Thoracic aorta (tissue), 2 donors: ENCODE data around the gene PMEPA1. TPM values are rescaled to one million over a fixed set of nuclear protein-coding genes. Genes with fewer than 3 reads are reported as not detected.

ENCODE experiments used
- ATAC-seq: fragments of 150-250 bp; one replicate; pipeline ENCODE4 v1.8.0; 2017; ENCODE audit warnings: low read depth; ENCODE audit not compliant: insufficient number of reproducible peaks, low FRiP score
- DNase-seq: peaks from one replicate; pipeline ENCODE4 v3.0.0-alpha.2; 2020; ENCODE audit warnings: low spot score
- H3K27ac ChIP-seq, 2 donors: fragments of 200-600 bp; sonication (generic); 1 replicate in 1 of 2; 2 replicates in 1 of 2; pipeline ENCODE4 v1.5.1; 2016; ENCODE audit warnings: mild to moderate bottlenecking in 2 of 2, moderate library complexity in 2 of 2
- H3K27me3 ChIP-seq: fragments of 200-600 bp; sonication (generic); replicated peaks from 2 replicates; pipeline ENCODE4 v1.6.0; 2016; ENCODE audit warnings: mild to moderate bottlenecking; ENCODE audit not compliant: insufficient read depth
- H3K36me3 ChIP-seq: fragments of 200-600 bp; sonication (generic); one replicate; pipeline ENCODE4 v1.5.1; 2016
- H3K4me1 ChIP-seq, 2 donors: fragments of 200-600 bp; sonication (generic); 1 replicate in 1 of 2; 2 replicates in 1 of 2; pipeline versions ENCODE4 v1.5.1 to v1.6.0; 2016; ENCODE audit warnings: low read depth in 2 of 2, mild to moderate bottlenecking in 1 of 2; ENCODE audit not compliant: control insufficient read depth in 1 of 2
- H3K4me3 ChIP-seq: fragments of 200-600 bp; sonication (generic); 2 replicates; pipeline ENCODE4 v1.5.1; 2016; ENCODE audit warnings: mild to moderate bottlenecking
- H3K9me3 ChIP-seq: fragments of 200-600 bp; sonication (generic); 2 replicates; pipeline ENCODE4 v1.5.1; 2016
- CTCF ChIP-seq: fragments of 200-600 bp; sonication (generic); IDR thresholded peaks from one replicate; pipeline ENCODE4 v1.5.1; 2019; ENCODE audit warnings: antibody characterized with exemption
- total RNA-seq, 2 donors: library from RNA; depleted of rRNA; stranded (reverse); fragments of >200 nt; gene quantifications; one replicate each; pipeline versions ENCODE4 v1.1.0 to v1.2.3, GENCODE V29; 2016

PMEPA1 gene
- total RNA-seq, 2 donors from 2014 or later = 68.4 to 104 TPM

- no peak for ATAC-seq
- Histone ChIP-seq H3K9me3 (no peaks in the 10 kb centered on the region), H3K36me3 (no peaks in the 10 kb centered on the region), H3K27me3 (no peaks in the 10 kb centered on the region), H3K4me3 (no peak overlapping the region), H3K27ac (no peak overlapping the region), H3K4me1 (peaks cover 5 to 10% of the 10 kb centered on the region in 2 donors)
- no peak for TF ChIP-seq CTCF
- DNase-seq = no peak
Measured at GRCh38 chr20:57727863-57728262, 18.0 kb upstream of the PMEPA1 start.

- peaks cover 4 to 6% of the 10 kb centered on the region in 2 donors for H3K4me1 ChIP-seq
- ATAC-seq (no peak), DNase-seq (no peak)
- no peak overlapping the region for H3K4me3 ChIP-seq
- H3K27ac ChIP-seq = no peak overlapping the region
- H3K27me3 ChIP-seq = no peaks in the 10 kb centered on the region
- TF ChIP-seq CTCF = no peak
- H3K9me3 ChIP-seq = no peaks in the 10 kb centered on the region
- H3K36me3 ChIP-seq = no peaks in the 10 kb centered on the region
Measured at GRCh38 chr20:57725636-57726035, 15.8 kb upstream of the PMEPA1 start.

GRCh38 chr20:57724610-57725405 lies 15.0 kb upstream of the PMEPA1 start:
- Histone ChIP-seq H3K9me3 (no peaks in the 10 kb centered on the region), H3K36me3 (no peaks in the 10 kb centered on the region), H3K4me1 (peaks cover 2% of the 10 kb centered on the region in 2 donors), H3K4me3 (no peak overlapping the region), H3K27me3 (no peaks in the 10 kb centered on the region), H3K27ac (no peak overlapping the region)
- ATAC-seq (no peak), DNase-seq (no peak)
- TF ChIP-seq CTCF = no peak

- Histone ChIP-seq H3K4me1 (peaks cover 11 to 12% of the 10 kb centered on the region in 2 donors), H3K9me3 (no peaks in the 10 kb centered on the region), H3K4me3 (no peak overlapping the region), H3K27me3 (no peaks in the 10 kb centered on the region), H3K27ac (no peak overlapping the region), H3K36me3 (no peaks in the 10 kb centered on the region)
- no peak for DNase-seq
- no peak for ATAC-seq
- no peak for TF ChIP-seq CTCF
Measured at GRCh38 chr20:57723816-57724215, 14.0 kb upstream of the PMEPA1 start.

GRCh38 chr20:57719951-57720350 lies 10.1 kb upstream of the PMEPA1 start:
- no peaks in the 10 kb centered on the region for H3K36me3 ChIP-seq
- peaks cover 41 to 48% of the 10 kb centered on the region in 2 donors for H3K4me1 ChIP-seq
- no peaks in the 10 kb centered on the region for H3K9me3 ChIP-seq
- no peaks in the 10 kb centered on the region for H3K27me3 ChIP-seq
- no peak for TF ChIP-seq CTCF
- ATAC-seq (no peak), DNase-seq (no peak)
- H3K4me3 ChIP-seq = no peak overlapping the region
- H3K27ac ChIP-seq = peak overlapping the region; percentile 37 to 66
